Lower leg skin (tissue), 3 donors: ENCODE data around the gene RRAGD.

Experiments
- CTCF ChIP-seq, 3 donors: fragments of 450-650 bp; IDR thresholded peaks; one replicate each; pipeline ENCODE4 v1.5.1; 2016; ENCODE audit warnings: antibody characterized with exemption in 3 of 3, mild to moderate bottlenecking in 3 of 3, moderate library complexity in 2 of 3
- POLR2A ChIP-seq, 2 donors: fragments of 450-650 bp; IDR thresholded peaks; one replicate each; pipeline ENCODE4 v1.6.1; 2016 to 2017; ENCODE audit warnings: antibody characterized with exemption in 2 of 2, mild to moderate bottlenecking in 1 of 2, moderate library complexity in 1 of 2

GRCh38 chr6:89454300-89454699 is 42.2 kb upstream of the RRAGD start:
- TF ChIP-seq CTCF (IDR thresholded peaks at IDR 0.05) (no peak), POLR2A (IDR thresholded peaks at IDR 0.05) (no peak)
